ENCODE results near the gene SPINK9.

DNA sequence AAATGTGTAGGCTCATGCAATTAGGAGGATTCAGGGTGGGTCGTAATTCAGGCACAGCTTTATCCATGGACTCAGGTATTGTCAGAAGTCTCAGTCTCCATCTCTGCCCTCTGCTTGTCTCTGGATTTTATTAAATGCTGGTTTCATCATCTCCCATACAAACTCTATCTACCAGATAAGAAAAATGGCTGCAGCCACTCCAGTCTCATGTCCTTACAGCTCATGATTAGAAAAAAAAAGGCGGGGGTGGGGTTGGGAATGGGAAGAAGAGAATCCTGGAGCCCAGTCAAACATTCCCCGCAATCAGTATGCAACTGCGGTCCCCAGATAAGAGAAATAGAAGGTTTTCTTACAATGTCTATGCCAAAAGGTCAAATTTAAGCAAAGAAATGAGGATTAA is 40.8 kb downstream of the SPINK9 start:
- TF ChIP-seq, protein P1, sequence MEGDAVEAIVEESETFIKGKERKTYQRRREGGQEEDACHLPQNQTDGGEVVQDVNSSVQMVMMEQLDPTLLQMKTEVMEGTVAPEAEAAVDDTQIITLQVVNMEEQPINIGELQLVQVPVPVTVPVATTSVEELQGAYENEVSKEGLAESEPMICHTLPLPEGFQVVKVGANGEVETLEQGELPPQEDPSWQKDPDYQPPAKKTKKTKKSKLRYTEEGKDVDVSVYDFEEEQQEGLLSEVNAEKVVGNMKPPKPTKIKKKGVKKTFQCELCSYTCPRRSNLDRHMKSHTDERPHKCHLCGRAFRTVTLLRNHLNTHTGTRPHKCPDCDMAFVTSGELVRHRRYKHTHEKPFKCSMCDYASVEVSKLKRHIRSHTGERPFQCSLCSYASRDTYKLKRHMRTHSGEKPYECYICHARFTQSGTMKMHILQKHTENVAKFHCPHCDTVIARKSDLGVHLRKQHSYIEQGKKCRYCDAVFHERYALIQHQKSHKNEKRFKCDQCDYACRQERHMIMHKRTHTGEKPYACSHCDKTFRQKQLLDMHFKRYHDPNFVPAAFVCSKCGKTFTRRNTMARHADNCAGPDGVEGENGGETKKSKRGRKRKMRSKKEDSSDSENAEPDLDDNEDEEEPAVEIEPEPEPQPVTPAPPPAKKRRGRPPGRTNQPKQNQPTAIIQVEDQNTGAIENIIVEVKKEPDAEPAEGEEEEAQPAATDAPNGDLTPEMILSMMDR (IDR thresholded peaks at IDR 0.05), result no peak
- no peak for TF ChIP-seq POLR2A (IDR thresholded peaks at IDR 0.05)
- no peak for TF ChIP-seq POLR2AphosphoS5 (IDR thresholded peaks at IDR 0.05)

All from upper lobe of left lung (tissue), 4 donors.